ENCODE results near the gene EPHB2.

Gene EPHB2

DNA sequence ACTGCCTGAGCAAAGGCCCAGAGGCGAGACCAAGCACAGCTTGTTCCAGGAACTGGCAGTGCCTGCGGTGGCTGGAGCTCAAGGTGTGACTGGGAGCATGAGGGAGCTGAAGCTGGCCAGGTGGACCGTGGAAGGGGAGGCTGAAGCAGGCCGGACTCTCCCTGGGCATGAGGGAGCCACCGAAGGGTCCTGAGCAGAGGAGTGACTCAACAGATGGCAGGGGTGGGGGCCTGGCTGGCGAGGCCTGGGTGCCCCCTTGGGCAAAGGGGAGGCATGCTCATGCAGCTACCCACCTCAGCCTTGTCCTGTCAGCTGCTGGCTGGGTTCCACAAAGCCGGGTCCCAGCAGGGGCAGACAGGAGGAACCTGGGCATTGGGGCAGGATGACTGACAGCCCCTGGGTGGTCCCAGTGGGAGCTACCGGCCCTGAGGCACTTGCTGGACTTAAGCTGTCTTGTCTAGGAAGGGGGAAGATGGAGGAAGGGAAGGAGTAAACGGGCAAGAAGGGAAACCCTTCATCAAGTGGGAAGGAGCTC lies 143.1 kb downstream of the EPHB2 start:
- no peaks in the 10 kb centered on the region for H3K9me3 ChIP-seq
- no peak overlapping the region for H3K27ac ChIP-seq
- TF ChIP-seq, protein P1, sequence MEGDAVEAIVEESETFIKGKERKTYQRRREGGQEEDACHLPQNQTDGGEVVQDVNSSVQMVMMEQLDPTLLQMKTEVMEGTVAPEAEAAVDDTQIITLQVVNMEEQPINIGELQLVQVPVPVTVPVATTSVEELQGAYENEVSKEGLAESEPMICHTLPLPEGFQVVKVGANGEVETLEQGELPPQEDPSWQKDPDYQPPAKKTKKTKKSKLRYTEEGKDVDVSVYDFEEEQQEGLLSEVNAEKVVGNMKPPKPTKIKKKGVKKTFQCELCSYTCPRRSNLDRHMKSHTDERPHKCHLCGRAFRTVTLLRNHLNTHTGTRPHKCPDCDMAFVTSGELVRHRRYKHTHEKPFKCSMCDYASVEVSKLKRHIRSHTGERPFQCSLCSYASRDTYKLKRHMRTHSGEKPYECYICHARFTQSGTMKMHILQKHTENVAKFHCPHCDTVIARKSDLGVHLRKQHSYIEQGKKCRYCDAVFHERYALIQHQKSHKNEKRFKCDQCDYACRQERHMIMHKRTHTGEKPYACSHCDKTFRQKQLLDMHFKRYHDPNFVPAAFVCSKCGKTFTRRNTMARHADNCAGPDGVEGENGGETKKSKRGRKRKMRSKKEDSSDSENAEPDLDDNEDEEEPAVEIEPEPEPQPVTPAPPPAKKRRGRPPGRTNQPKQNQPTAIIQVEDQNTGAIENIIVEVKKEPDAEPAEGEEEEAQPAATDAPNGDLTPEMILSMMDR (IDR thresholded peaks at IDR 0.05), result no peak
- H3K36me3 ChIP-seq, result no peaks in the 10 kb centered on the region
- no peaks in the 10 kb centered on the region for H3K27me3 ChIP-seq
- no peak overlapping the region for H3K4me3 ChIP-seq (ENCODE audit: low read depth in 1 of 2, low read length in 1 of 2)
- no peaks in the 10 kb centered on the region for H3K4me1 ChIP-seq (ENCODE audit: control insufficient read depth in 1 of 2, insufficient read depth in 1 of 2, low read depth in 1 of 2, low read length in 1 of 2)

DNA sequence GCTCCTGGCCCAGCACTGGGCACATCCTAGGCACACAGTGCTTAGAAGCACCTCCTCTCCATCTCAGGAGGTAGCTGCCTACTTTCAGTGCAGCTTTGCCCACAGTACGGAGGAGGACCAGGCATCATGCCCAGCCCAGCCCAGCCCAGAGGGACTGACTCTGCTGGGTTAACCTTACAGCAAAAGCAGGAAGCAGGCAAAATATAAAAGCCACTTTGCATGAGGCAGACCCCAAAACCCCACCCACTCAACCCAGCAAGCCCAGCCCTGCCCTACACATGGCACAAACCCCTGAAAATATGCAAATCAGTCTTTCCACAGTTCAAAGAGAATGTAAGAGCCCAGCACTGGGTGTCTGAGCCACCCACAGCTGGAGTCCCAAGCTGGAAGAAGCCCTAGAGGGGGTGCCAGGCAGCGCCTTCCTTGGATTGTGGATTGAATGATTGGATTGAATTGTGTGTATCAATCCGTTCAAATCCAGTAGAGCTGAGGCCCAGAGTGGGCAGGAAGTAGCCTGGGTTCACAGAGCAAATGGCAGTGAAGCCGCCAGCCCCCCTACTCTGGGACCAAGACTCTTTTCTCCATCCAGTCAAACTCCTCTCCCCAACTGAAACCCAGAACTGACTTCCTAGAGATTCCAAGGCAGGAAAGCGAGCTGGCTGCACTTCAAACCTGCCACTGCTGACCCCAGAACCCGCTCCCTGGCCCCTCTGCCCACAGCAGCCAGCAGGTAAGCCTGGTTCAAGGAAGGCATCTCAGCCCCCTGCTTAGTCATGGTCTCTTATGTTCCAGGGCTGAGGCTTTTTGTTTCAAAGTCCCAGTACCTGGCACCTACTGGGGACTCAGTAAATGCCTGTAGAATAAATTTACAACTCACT lies 144.3 kb downstream of the EPHB2 start:
- H3K4me1 ChIP-seq (ENCODE audit: control insufficient read depth in 1 of 2, insufficient read depth in 1 of 2, low read depth in 1 of 2, low read length in 1 of 2), result no peaks in the 10 kb centered on the region
- H3K36me3 ChIP-seq, result no peaks in the 10 kb centered on the region
- TF ChIP-seq, protein P1 (IDR thresholded peaks at IDR 0.05), result no peak
- no peaks in the 10 kb centered on the region for H3K9me3 ChIP-seq
- no peaks in the 10 kb centered on the region for H3K27me3 ChIP-seq
- H3K4me3 ChIP-seq (ENCODE audit: low read depth in 1 of 2, low read length in 1 of 2), result no peak overlapping the region
- no peak overlapping the region for H3K27ac ChIP-seq

DNA sequence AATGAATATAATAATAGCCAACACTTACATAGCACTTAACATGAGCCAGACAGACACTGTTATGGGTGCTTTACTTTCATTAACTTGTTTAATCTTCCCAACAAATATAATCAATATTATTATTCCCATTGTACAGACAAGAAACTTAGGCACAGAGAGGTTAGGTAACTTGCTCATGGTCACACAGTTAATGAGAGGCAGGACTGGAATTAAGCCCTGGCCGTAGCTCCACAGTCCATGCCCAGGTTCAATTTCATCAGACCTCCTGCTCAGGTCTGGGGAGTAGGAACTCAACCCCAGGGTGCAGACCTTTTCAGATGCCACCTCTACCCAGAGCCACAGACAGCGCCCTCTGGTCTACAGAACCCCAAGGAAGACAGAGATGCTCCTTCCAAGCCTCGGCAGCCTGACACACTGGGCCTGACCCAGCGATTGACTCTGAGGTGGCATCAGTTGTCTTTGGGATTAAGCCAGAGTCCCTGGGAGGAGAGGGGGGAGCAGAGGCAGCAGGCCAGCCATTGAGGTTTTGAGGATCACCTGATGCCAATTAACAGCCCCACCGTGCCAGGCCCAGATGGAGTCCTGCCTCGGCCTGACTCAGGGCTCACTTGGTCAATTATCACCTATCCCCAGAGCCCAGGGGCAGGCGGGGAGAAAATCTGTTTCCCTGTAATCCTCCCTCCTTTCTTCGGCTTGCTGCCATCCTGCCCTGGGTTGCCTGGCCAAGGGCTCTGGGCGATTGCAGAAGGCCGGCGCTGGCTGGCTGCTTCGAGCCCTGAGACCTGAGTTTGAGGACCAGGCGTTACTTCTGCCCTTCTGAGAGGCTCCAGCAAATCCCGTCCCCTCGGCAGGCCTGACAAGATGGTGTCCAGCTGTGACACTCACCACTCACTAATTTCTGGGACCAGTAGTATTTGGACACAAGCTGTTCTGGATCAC lies 145.3 kb downstream of the EPHB2 start:
- Histone ChIP-seq H3K4me3 (ENCODE audit: low read depth in 1 of 2, low read length in 1 of 2) (no peak overlapping the region), H3K27ac (no peak overlapping the region), H3K4me1 (ENCODE audit: control insufficient read depth in 1 of 2, insufficient read depth in 1 of 2, low read depth in 1 of 2, low read length in 1 of 2) (no peaks in the 10 kb centered on the region), H3K27me3 (no peaks in the 10 kb centered on the region), H3K9me3 (no peaks in the 10 kb centered on the region), H3K36me3 (no peaks in the 10 kb centered on the region)
- TF ChIP-seq, protein P1 (IDR thresholded peaks at IDR 0.05), result no peak

DNA sequence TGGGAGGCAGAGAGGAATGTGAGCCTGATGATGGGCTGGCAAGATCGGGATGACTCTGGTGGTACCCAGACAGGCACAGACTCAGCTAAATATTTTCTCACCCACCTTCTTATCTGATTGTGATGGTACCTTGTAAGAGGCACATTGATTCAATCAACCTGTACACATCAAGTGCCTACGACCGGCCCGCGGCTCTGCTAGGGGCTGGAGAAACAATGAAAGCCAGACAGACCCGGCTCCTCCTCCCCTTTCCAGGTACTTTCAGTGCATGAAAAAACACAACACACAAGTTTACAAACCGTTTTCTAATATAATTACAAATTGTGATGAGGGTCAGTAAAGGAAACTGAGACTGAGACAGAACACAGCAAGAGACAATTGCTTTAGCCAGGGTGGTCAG lies 147.0 kb downstream of the EPHB2 start:
- Histone ChIP-seq H3K4me3 (ENCODE audit: low read depth in 1 of 2, low read length in 1 of 2) (no peak overlapping the region), H3K27ac (no peak overlapping the region), H3K9me3 (no peaks in the 10 kb centered on the region), H3K36me3 (no peaks in the 10 kb centered on the region), H3K27me3 (no peaks in the 10 kb centered on the region), H3K4me1 (ENCODE audit: control insufficient read depth in 1 of 2, insufficient read depth in 1 of 2, low read depth in 1 of 2, low read length in 1 of 2) (no peaks in the 10 kb centered on the region)
- TF ChIP-seq, protein P1 (IDR thresholded peaks at IDR 0.05), result no peak

DNA sequence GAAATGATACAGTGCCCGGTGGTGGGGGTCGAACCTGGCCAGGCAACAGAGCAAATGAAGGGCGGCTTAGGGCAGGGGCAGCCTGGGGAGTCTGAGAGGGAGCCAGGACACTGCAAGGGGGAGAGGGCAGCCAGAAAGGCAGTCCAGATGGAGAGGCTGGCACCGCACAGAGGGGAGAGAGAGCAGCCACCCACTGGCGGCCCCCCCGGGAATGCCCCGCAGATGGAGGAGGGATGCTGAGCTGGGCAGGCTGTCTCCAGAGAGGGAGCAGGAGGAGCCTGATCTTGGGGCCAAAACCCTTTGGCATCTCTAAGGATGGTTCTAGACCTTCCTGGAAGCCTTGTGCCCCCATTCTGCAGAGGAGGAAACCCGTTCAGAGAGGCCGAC lies 149.8 kb downstream of the EPHB2 start:
- Histone ChIP-seq H3K27me3 (no peaks in the 10 kb centered on the region), H3K27ac (no peak overlapping the region), H3K36me3 (no peaks in the 10 kb centered on the region), H3K4me1 (ENCODE audit: control insufficient read depth in 1 of 2, insufficient read depth in 1 of 2, low read depth in 1 of 2, low read length in 1 of 2) (no peaks in the 10 kb centered on the region), H3K9me3 (no peaks in the 10 kb centered on the region), H3K4me3 (ENCODE audit: low read depth in 1 of 2, low read length in 1 of 2) (no peak overlapping the region)
- TF ChIP-seq, protein P1 (IDR thresholded peaks at IDR 0.05), result no peak
